HG03139 (cell line): Measurements from ENCODE around the gene STX10.
"Not testable (repeated sequence)": the region's sequence is repeated elsewhere in the genome, so short reads cannot be mapped to it uniquely, and the experiment has no call there.

Experiments
- ATAC-seq: cut with Tn5 transposase; IDR thresholded peaks from one replicate; pipeline ENCODE4 v1.9.1; 2021; ENCODE audit not compliant: unreplicated experiment

STX10 gene

DNA sequence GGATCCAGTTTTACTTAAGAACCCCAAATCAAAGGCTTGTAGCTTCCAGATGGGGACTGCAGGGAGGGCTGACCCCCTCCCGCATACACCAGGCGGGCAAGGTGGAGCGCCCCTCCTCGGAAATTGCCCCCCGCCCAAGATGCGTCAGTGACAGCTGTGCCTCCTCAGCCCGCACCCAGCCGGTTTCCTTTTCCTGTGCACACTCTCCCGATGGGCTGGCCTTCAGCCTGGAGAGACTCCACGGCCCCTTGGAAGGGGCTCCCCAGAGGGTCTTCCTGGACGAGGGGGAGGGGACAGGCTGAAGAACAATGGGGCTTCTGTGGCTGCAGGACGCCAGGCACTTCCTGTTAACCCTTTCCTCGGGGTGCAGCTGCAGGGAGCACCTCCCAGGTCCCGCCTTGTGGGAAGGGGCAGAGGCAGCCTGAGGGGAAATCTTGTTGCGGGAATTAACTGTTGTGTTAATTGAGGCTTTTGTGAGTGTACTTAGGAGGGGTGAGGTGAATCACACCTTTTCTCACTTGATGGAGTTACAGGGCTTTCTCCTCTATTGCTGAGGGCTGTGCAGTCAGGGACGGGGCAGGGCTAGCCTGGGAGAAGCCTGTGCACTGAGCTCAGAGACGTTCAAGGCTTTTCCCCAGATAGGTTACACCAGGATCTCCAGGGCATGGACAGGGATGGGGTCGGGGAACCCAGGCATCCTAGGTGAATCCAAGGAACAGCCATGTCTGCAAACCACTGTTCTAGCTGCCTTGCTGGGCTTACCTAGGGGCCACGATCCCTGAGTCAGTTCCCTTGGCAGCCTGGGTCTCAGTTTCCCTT, 14.4 kb upstream of the STX10 start:
- ATAC-seq = no peak

DNA sequence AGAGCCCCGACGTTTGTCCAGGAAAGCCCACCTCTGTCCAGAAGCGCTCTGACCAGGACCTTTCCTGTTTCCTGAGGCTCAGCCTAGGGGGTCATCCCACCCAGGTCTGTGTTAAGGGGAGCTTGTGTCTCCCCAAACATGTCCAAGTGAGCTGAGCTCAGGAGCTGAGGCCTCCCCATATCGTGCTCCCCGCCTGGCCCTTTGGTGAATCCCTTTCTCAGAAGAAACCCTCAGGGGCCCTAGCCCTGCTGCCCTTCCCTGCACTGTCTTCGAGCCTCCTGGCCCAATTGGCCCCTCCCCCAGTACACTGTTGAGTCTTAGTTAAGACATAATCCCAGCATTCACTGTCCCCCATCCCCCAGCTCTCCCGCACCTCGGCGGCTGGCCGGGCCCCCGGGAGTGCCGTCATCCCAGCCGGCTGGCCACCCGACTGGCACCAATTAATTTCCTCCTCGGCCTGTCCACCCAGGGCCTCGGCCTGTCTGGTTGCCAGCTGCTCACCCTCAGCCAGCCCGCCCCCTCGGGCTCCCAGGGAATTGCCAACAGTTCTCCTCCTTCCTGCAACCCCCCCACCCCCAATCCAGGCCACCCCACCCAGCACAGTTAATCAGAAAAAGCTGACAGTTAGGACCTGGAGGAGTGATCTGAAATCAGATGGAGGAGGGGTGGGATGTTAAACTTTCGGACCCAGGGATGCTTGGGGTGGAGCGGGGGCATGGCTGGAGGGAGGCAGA, 13.6 kb upstream of the STX10 start:
- no peak for ATAC-seq

DNA sequence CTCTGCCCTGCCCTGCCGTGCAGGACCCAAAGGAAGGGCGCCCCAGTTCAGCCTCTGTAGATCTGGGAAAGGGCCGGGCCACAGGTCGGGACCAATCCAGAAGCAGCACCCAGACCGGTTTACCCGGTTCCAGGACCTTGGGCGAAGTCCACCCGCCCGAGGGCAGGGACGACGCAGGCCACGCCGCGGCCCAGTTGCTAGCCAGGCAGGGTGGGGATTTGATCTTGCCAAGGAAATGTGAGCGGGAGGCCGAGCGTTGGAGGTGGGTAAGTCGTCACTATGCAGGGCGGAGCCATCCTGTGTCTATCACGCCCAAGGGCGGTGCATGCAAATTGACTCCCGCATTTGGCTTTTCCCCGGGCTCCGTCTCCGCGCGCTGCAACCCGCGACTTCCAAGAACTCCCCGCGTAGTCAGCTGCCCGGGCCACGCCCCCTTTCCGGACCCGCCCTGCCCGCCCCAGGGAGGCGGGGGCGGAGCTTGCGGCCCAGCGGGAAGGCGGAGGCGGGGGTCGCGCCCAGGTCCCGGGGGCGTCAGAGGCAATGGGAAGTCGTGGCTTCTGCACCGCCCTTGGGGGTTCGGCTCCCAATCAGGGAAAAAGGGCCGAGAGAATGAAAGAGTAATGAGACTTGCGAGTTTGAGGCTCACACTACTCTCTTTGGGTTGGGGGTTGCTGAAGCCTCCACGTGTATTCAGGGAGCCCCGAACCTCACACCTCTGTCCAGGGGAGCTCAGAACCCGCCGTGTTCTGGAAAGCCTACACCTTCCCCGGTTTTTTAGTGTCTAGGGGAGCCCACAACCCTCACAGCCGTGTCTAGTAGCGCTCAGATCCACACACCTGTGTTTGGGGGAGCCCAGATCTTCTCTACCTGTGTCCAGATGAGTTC, 12.8 kb upstream of the STX10 start:
- no peak for ATAC-seq

DNA sequence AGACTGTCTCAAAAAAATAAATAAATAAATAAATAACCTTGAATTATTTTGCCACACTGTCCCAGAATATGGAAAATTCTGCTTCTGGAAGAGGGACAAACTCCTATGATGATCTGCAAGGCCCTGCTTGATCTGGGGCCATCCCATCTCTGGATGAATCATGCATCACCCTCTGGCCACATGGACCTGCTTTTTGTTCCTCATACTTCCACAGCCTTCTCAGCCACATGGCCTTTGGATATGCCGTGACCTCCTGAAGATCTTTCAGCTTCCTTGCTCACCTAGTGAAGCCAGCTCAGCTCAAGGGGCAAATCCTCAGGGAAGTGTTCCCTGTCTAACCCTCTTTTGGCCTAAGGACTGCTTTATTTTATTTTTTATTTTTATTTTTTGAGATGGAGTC, 10.4 kb upstream of the STX10 start:
- ATAC-seq = no peak

DNA sequence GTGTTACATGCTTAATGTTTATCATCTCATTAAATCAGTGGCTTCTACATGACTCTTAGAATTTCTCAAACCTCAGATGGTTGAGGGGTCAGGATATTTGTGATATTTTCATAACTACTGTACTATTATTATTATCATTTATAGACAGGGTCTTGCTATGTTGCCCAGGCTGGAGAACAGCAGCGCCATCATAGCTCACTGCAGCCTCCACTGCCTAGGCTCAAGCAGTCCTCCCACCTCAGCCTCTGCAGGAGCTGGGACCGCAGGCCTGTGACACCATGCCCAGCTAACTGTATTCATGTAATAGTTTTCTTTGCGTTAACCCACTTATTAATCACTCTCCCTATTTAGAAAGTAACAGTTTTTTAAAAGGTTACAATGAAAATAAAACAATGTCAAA, 9.5 kb upstream of the STX10 start:
- no peak for ATAC-seq

DNA sequence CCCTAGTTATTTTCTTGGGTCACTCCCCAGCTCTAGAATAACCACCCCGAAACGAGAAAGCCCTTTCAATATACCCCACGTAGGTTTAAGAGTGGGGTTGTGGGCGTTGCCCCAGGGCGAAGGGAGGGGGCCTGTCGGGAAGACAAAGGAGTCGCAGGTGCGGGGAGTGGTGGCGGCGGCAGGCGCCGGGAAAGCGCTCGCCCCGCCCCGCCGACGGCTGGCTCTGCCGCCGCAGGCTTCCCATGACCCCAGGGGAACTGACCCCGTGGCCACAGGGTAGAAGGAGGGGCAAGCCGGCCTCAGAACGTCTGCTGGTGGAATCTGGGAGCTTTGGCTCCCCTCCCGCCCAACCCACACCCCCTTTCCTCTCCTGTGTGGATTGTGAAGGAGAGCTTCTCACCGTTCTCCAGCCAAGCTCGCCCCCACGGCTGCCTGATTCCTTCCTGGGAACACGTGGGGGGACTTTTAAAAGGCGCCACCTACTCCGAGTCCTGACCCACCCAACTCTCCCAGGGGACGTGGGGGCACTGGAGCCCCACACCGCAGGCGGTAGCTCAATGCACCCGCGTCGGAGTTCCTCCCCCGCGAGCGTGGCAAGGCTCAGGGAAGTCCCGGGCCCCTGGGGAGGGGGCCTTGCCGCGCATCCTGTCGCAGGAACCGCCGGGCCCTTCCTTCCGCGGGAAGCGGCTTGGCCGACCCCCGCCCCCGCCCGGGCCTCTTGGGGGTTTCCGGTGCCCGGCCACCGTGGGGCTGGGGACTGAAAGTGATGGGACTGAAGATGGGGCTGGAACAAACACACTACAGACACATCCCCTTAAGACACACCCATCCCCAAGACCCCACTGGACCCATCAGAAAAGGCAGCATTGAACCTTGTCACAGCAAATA, 5.5 kb upstream of the STX10 start:
- ATAC-seq = no peak

DNA sequence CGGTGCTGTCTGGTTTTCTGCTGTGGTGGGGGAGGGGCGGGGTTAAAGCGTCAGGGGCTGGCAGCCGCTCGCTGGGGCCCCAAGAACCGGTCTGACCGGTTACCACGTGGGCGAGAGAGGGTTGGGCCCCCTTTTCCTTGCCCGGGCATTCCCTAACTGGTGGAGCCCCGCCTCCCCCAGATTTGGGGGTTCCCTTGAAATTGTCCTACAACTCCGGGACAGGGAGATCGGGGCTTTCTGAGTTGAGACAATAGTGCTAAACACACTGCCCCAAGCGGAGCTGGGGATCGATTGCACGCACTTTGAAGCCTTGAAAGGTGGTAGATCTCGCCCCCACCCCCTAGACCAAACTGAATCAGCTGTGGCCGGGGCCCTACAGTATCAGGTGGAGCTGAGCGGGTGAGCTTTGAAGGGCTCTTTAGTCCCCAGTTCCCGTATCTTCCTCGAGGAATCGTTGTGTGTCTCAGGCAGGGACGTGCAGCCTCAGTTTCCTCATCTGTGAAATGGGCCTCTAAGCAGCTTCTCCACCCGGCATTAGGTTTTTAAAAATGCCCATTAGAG, 4.8 kb upstream of the STX10 start:
- ATAC-seq = no peak

DNA sequence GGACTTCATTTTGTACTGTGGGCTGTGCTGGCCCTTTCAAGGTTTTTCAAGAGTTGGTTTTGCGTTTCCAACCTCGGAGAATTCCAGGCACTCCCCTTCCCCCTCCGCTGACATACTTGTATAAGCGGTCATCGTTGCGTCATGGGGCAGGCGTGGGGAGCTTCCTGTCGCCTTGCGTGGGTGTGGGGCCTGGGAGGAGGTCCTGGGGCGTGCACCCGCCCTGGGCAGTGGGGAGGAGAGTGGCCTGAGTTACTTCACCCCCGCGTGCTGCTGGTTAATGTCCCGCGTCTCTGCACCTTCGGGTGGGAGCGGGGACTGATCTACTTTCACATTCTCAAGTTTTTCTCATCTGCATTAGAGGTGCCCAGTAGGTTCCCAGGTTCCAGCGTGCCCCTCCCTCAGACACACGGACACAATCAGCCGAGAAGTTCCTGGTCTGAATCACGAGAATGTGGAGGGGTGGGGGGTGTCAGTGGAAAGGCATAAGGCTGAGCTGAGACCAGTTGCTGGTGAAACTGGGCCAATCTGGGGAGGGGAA, 4.1 kb upstream of the STX10 start:
- no peak for ATAC-seq

DNA sequence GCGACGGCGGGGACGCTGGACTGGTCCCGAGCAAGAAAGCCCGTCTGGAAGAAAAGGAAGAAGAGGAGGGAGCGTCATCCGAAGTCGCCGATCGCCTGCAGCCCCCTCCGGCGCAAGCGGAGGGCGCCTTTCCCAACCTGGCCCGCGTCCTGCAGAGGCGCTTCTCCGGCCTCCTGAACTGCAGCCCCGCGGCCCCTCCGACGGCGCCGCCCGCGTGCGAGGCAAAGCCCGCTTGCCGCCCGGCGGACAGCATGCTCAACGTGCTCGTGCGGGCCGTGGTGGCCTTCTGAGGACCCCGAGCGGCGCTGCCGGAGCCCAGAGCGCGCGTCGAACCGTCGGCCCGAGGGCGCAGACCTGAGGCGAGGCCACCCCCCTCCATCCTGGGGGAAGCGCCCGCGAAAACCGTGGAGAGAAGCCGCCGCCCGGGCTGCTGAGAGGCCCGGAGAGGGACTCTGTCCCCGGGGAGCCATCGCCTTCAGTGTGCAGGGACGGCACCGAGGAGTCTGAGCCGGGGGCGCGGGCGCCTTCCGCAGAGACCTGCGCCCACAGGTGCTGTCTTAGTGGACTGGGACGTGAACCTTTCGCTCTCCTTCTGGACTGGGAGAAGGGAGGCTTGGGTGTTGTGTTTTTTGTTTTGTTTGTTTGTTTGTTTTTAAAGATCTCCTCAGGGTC, 3.5 kb upstream of the STX10 start:
- no peak for ATAC-seq

DNA sequence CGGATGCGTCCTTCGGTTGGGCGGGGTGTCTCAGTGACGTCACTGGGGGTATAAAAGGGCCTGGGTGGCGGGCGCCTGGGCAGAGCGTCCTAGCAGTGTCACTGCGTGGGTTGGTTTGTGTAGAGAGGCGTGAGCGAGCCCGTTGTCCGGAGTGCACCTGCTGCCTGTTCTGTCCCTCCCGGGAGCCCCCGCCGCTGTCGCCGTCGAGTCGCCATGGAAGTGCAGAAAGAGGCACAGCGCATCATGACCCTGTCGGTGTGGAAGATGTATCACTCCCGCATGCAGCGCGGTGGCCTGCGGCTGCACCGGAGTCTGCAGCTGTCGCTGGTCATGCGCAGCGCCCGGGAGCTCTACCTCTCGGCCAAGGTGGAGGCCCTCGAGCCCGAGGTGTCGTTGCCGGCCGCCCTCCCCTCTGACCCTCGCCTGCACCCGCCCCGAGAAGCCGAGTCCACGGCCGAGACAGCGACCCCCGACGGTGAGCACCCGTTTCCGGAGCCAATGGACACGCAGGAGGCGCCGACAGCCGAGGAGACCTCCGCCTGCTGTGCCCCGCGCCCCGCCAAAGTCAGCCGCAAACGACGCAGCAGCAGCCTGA, 2.9 kb upstream of the STX10 start:
- ATAC-seq = no peak

DNA sequence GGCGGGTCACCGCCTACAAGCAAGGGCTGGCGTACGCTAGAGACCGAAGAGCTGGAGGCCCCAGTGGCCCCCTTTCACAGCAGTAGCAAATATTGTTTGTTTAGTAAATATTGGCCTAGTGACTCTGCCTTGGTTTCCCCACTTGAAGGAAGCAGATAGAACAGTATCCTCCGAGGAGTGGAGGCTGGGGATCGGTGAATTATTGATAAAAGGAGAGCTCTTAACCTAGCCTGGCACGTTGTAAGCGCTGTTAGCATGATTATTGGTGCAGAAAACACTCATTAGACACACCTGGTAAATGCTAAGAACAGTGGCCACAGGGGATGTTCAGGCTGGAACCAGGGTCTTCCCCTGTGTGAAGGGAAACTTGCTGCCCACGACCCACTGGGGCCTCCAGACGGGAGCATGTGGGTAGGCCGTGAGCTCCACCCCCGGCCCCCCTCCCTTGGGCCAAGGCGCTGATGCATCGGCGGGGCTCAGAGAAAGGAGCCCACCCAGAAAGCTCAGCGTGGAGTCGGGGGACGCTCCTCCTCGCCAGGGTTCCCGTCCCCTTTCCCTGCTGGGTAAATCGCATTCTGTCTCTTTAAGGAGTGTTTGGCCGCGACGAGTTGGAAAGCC, 2.3 kb upstream of the STX10 start:
- ATAC-seq = no peak

DNA sequence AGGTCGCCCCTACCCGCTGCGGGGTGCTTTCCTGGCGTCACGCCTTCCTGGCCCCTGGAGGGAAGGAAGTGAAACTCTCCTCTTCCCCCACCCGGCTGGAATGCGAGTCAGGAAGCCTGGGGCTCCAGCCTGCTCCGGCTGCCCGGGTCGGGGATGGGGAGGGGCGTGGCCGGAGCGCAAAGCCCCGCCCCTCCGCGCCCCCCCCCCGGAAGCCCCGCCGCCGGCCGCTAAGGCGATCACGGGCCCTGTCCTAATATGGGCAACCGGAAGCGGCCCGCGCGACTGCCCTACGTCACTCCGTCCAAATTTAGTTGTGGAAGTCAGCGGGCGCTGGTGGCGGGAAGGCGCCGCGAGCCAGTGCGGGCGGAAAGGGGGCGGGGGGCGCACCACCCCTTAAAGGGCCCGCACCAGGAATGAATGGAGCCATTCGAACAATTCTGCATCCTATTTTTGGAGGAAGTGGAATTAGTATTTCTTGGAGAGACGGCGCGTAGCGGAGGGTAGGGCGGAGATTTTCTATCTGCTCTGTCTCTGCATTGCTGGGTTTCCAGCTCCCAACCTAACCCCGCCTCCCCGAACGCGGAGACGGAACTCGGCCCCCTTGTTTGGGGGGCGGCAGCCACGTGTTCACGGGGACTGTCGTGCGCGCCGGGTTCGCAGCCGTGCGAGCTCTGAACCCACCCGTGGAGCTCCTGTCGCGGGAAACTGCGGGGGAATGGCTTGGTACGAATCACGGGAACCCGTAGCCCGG, 1.6 kb upstream of the STX10 start:
- ATAC-seq = peak; percentile 26

DNA sequence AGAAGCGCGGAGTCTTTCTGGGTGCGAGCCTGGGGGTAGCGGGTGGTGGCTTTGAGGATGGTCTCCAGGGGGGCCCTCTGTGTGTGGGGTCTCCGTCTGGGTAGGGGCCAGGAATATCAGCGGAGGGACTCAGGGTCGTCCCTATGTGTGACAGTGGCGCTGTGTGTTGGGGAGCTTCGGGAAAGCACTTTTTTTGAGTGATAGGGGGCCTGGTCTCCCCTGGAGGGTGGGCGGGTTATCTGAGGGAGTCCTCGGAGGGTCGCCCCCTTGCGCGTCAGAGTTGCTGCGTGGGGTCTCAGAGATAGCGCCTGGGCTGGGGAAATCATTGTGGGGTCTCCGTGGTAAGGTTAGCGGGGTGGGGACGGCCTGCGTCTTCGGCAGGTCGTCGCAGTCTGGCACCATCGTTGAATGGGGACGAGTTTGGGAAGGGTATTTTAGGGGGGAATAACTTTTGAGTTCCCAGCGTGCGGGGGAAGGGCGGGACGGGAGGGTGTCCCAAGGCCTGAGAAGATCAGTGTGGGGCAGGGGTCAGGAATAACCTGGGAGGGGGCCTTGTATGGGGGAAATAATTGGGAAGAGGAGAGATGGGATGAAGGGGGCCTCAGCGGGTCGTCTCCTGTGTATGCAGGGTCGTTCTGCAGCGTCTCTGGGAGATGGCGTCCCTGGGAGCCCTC, 893 bp upstream of the STX10 start:
- no peak for ATAC-seq

DNA sequence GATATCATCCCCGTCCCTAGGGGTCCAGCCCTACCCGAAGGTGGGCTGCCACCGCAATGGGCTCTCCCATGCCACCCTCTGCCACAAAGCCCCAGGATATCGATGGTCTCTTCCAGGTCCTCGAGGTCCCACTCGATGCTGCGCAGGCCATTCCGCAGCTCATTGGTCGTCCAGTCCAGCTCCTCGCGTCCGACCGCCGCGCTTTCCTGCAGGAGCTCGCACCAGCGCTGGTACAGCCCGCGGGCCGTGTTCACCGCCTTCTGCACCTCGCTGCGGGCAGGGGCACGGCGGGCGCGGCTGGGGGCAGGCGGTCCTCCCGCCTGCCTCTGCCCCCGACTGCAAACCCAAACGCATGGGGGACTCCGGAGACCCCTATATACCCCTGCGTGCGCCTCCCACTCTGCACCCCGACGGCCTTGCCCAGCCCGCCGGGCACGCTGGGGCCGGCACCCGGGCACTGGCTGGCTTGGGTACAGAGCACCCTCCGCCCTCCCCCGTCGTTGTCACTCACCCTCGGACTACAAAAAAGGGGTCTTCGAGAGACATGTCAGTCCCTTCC, 468 bp downstream of the STX10 start:
- ATAC-seq = no peak

DNA sequence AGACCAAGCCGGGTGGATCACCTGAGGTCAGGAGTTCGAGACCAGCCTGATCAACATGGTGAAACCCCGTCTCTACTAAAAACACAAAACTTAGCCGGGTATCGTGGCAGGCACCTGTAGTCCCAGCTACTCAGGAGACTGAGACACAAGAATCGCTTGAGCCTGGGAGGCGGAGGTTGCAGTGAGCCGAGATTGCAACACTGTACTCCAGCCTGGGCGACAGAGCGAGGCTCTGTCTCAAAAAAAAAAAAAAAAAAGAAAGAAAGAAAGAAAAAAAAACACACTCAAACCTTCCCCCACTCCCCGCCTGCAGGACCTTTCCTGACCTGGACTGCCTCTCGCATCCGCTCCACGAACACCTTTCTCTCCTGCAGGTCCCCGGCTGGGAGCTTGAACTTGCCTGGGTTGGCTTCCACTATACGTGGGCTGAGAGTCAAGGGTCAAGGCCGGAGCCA, 975 bp downstream of the STX10 start:
- ATAC-seq = not testable (repeated sequence)

DNA sequence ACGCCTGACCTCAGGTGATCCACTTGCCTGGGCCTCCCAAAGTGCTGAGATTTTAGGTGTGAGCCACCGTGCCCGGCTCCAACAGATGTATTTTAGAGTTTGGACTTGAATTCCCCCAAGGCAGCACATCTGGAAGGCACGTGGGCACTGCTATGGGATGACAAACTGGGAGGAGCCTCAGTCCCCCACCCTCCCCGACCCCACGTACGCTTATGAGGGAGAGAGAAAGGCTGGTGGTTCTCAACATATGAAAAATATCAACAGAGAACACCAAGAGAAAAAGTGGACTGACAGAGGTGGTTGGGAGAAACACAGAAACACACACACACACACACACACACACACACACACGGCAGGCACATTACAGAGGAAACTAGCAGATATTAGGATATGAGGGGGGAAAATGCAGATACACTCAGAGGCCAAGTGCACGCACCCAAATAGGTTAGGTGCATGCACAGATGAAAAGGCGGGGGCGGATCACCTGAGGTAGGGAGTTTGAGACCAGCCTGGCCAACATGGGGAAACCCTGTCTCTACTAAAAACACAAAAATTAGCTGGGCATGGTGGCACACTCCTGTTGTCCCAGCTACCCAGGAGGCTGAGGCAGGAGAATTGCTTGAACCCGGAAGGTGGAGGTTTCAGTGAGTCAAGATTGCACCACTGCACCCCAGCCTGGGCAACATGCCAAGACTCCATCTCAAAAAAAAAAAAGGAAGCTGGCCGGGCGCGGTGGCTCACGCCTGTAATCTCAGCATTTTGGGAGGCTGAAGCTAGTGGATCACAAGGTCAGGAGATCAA, 3.2 kb downstream of the STX10 start:
- ATAC-seq = no peak
